Ramos (cell line): ENCODE measurements around the gene ZNF598.

Source experiments
- in situ Hi-C: fragments of 300-500 bp; cut with MboI; formaldehyde crosslinking; loops from one replicate; pipeline ENCODE4 v1.14.3; 2022; ENCODE audit warnings: low sequenced_read_pairs; ENCODE audit not compliant: unreplicated experiment

The ZNF598 gene

DNA sequence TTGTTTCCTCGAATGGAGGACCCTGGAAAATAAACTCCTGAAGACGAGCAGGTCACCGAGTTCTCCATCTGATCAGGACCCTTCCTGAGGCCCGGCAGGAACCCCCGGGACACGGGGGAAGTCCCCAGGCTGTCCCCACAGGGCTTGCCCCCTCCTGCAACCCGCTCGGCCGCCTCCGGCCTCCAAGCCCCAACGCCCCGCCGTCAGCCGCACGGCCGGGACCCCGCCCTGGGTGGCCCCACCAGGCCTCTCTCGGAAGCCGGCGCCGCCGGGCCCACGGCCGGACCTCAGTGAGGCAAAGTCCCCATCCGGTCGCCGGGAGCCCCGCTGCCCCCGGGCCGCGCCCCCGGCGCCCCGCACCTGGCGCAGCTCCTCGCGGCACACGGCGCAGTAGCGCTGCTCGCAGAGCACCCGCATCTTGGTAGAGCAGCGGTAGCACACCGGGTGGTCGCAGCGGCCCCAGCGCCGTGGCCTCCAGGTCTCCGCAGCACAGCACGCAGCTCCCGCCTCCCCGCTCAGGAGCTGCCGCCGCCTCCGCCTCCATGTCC lies 383 bp downstream of the ZNF598 start:
- in situ Hi-C loops = loop anchor here (25.0 kb wide), 1 partner anchor 503 kb away; the partner anchor contains the start of genes AMDHD2 and ATP6V0C

DNA sequence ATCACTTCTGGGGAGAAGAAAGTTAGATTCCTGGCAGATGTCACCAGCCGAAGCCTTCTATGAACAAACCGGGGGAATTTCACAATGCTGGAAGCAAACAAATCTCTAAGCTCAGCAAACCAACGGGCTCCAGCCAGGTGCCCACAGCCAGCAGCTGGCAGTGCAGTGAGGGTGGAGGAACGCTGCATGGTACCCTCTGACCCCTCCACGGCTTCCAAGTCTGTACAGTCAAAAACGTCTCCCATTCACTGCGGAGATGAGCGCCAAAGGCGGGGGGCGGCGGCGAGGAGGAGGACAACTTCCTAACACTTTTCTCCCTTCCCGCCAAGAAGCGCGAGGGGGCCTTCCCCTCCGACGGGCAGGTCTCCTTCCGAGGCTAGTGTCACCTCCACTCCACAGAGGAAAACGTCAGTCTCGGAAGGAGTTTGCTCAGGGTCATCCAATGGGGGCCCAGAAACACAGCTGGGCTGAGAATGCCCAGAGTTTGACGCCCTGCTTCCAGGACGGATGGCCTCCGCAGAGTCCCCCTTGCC lies 924 bp downstream of the ZNF598 start:
- in situ Hi-C loops = loop anchor here (25.0 kb wide), 1 partner anchor 504 kb away; the partner anchor contains the start of genes AMDHD2 and ATP6V0C

DNA sequence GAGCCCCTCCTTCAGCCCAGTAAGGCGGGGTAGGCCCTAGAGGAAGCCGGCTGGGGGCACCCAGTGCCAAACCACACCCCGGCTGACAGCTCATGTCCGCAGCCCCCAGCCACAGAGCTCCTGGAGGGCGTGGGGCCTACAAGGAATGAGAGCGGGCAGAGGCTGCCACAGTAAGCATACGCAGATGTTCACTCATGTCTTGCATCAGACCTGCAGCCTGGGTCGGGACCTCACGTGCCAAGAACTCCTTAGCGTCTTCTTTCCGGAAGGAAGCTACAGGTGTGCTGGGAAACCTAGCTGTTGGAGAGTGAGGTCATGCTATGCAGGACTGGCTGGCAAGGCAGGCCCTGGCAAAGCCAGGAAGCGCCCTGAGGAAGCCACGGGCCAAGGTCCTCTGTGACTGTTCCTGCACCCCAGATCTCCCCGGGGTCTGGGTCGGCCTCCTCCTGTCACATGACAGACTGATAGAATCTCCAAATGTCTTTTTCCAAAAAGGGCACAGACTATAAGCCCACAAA lies 1.6 kb downstream of the ZNF598 start:
- in situ Hi-C loops = loop anchor here (25.0 kb wide), 1 partner anchor 504 kb away; the partner anchor contains the start of genes AMDHD2 and ATP6V0C

DNA sequence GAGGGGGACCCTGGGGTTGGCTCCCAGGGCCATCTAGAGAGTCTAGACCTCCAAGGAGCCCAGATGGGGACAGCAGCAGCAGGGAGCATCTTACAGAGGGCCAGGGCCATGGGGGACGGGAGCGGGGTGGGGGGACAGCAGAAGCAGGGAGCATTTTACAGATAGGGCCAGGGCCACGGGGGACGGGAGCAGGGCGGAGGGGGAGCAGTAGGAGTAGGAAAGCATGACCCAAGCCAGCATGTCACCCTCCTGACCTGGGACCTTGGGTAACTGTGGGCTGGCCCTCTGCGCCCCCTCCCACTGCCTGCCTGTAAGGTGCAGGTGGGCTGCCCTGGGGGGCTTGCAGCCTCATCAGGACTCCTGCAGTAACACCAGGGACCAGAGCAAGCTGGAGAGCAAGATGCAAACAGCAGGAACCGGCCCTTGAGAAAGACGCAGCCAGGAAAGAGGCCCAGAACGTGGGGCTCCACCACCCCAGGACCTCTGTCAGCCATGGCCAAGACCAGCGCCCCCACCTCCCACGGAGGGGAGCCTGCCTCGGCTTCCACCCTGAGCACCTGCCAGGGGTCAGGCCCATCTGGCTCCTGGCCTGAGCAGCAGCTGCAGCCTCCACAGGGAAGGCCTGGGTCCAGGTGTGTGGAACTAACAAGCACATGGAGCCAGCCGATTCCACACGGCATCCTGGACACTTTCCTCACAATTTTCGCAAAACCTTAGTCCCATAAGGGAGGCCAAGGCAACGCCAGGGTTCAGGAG lies 2.4 kb downstream of the ZNF598 start:
- in situ Hi-C loops = loop anchor here (25.0 kb wide), 1 partner anchor 505 kb away; the partner anchor contains the start of genes AMDHD2 and ATP6V0C

DNA sequence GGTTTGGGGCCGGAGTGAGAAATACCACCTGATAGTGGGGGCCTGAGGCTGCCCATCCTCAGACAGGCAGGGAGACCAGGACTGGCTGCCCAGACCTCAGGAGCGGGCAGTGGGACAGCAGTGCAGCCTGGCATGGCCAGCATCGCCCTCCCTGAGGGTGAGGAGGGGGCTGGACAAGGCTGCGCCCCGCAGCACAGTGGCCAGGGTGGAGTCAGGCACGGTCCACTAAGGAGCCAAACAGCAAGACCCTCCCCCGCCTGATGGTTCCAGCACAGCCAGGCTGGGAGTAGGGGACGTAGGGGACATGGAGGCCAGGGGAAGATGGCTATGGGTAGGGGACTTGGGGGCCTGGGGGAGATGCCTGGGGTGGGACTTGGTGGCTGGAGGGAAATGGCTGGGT lies 3.3 kb downstream of the ZNF598 start:
- in situ Hi-C loops = loop anchor here (25.0 kb wide), 1 partner anchor 506 kb away; the partner anchor contains the start of genes AMDHD2 and ATP6V0C

DNA sequence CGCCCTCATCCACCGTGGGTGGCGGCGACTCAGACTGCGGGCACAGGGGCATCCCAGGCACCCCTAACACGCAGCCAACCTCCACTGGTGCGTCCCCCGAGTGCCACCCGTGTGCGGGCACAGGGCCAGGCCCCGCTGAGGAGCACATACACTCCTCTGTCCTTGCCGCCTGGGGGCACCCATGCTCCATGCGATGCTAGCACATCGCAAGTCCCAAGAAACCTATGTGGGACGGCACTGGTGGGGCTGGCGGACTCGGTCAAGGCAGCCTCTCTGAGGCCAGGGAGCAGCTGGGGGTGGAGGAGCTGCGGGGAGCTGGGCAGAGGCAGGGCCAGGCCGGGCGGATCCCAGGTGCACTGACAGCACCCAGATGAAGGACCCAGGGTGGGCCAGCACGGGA lies 4.0 kb downstream of the ZNF598 start:
- in situ Hi-C loops = loop anchor here (25.0 kb wide), 1 partner anchor 507 kb away; the partner anchor contains the start of genes AMDHD2 and ATP6V0C

DNA sequence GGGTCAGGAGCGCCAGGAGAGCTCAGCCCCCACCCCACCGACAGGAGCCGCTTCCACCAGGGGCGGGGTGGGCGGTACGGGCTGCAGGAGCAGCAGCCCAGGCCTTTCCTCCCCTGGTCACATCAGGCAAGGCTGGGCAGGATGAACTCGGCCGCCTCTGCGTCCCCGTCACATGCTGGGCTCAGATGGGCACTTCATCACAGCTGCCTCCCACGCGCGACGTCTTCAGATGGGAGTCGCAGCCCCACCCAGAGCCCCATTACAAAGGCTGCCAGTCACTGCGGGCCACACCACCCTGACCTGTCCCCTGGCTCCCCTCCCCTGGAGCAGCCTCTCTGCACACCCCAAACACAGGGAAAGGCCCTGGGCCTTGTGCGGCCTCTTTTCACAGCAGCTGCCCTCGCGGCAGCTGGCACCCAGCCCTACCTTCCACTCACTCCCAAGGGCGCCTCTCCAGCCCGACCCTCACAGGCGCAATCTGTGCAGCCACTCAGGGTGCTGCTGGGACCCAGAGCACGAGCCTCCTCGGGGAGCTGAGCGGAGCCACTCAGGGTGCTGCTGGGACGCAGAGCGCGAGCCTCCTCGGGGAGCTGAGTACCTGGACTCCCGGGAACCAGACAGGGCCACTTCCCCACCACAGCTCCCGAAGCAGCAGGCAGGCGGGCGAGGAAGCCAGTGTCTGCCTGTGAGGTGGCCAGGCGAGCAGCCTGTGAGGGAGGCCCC lies 4.7 kb downstream of the ZNF598 start:
- in situ Hi-C loops = loop anchor here (25.0 kb wide), 1 partner anchor 507 kb away; the partner anchor contains the start of genes AMDHD2 and ATP6V0C

DNA sequence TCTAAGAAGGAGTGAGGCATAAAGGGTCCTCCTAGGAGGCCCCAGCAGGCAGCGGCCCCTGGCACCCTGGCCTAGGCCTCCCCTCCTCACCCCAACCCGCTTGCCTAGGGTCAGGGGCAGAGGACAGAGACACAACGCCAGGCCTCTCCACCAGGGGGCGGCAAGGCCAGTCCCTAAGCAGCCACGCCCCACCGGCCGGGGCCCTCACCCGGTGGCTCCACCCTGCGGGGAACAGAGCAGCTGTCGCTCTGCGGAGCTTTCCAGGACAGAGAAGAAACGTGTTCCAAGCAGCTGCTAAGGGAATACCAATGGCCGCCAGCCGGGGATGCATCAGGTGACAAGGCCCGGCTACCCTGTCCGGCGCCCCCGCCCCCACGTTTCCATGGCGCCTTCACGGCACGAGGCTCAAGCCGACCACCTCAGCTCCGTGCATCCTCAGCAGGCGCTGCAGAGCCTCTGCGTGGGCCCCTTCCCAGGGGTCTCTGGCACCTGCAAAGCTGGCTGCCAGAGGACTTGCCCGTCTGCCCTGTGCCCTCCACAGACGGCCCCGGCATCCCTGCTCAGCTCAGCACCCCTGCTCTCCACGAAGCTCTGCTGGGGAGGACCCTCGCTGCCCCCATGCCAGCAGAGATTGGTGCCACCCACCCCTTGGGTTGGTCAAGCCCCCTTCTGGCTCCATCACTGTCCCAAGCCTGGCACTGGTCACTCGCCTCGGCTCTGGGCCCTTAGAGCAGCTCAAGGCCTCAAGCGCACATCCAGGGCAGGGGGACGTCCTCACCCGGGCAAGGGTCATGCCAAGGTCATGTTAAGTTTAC lies 5.6 kb downstream of the ZNF598 start:
- in situ Hi-C loops = loop anchor here (25.0 kb wide), 1 partner anchor 508 kb away; the partner anchor contains the start of genes AMDHD2 and ATP6V0C

DNA sequence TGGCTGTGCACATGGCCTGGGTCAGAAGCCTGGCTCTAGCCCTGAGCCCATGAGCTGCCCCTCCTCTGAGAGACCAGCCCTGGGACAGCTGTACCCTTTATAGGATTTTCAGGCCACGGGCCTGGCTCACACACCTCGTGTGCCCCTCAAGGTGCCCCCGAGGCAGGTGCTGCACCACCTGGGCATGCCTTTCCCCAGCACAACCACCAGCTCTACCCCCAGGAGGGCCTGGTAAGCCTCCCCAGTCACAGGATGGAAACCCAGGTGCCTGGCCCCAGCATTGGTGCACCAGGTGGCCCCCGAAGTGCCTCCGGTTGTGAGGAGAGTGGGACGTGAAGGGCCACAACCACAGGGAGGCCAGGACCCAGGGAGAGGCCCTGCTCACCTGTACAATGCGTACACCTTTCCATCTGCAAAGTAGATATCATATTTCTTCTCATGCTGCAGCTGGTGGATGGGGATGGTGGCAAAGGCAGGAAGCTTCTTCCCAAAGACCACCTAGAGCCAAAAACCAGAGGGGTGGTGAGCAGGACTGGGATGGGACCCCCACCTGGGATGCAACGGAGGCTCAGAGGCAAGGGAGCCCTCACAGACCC lies 6.3 kb downstream of the ZNF598 start:
- in situ Hi-C loops = loop anchor here (25.0 kb wide), 1 partner anchor 509 kb away; the partner anchor contains the start of genes AMDHD2 and ATP6V0C

DNA sequence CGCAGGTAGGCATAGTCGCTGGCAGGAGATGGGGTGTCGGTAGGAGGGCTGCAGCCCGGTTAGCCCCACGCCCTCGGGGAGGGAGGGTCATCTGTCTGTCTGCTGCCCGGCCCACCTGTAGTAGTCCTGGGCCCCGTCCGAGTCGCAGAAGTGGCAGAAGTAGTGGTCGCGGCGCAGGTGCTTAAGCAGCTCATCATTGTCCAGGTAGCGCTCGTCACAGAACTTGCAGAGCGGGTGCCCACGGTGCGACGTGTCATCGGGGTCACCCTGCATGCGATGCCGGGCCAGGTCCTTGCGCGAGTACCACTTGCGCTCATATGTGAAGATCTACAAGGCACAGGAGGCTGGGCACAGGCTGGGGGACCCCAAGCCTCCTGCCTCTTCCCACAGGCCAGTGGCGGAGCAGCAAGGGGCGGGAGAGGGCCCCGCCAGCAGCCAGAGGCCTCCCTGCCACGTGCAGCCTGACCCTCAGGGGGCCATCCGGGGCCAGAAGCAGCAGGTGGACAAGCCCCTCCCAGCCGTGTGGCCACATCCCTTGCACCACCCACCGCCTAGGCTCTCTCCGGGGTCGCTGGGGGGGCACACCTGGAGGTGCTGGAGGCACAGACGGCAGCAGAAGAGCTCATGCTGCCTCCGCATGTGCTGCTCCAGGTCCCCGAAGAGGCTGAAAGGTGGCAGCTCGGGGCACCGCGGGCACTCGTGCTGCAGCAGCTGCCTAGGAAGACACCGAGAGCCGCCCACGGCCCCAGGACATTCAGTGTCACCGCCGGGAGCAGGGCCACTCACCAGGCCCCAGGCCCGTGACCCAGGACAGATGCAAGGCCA lies 7.0 kb downstream of the ZNF598 start:
- in situ Hi-C loops = loop anchor here (25.0 kb wide), 1 partner anchor 510 kb away; the partner anchor contains the start of genes AMDHD2 and ATP6V0C

DNA sequence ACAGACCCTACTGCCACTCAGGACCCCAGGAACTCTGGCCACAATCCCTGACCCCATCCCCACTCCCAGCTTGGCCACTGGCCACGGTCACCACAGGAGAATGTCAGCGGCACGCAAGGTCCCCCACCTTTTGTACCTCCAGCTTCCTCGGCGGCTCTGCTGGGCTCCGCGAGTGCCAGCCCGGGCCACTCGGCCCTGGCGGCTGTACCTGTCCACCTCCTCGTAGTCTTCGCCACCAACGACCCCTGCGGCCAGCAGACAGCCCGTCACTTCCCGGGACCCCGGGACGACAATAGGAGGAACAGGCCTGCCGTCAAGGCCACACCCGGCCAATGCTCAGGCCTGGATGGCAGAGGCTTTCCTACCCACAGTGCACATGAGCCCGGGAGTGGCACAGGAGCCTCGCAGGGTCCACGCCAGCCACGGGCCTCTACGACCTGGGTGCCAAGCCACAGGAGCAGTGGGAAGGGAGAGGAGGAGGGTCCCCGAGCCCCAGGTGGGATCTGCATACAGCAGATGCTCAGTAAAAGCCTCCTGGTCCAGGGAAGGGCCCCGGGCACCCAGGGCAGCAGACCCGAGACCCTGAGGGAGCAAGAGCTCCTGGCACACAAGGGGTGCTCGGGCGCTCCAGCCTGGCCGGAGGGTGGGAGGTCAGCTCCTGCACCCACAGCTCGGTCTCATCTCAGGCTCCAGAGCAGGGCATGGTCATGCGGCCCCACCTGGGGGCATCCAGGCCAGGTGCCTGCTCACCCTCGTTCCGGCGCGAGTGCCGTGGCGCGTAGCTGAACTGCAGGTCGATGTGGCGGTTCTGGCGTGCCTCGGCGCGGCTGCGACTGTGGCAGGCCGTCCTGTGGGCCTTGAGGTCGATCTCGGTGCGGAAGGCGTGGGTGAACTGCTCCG lies 7.9 kb downstream of the ZNF598 start:
- in situ Hi-C loops = loop anchor here (25.0 kb wide), 1 partner anchor 511 kb away; the partner anchor contains the start of genes AMDHD2 and ATP6V0C

DNA sequence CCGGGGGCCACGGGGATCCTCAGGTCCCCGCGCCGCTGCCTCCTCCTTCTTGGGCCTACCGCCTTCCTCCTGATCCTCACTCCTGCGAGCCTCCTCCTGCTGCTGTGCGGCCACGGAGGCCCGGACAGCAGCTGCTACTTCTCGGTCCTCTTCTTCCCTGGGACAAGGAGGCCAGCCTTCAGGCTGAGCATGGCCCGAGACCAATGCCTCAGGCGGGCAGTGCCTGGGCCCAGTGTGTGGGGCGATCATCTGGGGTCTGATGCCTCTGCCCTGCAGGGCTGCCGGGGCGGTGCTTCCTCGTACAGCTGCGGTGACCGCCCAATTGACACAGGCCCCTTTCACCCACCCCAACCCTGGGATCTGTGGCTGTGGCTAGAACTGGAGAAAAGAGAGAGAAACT lies 8.6 kb downstream of the ZNF598 start:
- in situ Hi-C loops = loop anchor here (25.0 kb wide), 1 partner anchor 511 kb away; the partner anchor contains the start of genes AMDHD2 and ATP6V0C

DNA sequence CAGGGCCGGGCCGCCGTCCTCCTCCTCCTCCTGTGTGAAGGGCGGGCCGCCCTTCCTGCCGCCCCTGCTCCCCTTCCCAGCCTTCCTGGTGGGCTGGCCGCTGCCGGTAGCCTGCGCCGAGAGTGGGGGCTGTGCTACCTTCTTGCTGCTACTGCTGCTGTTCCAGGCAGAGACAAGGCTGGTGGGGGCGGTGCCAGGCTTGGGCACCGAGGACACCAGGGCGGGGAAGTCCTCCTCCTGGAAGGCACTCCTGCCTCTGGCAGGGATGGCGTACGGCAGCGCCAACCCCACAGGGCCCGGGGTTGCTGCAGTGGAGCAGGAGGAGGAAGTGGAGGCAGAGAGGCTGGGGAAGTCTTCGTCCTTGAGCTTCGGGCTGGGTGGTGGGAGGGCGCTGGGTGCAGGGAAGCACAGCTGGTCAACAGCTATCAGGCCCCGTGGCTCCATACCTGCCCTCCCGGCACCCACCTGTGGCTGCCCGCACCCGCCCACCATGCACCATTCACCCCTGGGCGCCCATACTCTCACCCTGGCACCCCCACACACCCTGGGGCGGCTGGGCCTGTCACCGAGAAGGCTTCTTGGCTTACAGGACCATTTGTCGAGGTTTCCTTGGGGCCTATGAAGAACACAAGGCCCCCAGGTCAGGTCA lies 9.6 kb downstream of the ZNF598 start:
- in situ Hi-C loops = loop anchor here (25.0 kb wide), 1 partner anchor 512 kb away; the partner anchor contains the start of genes AMDHD2 and ATP6V0C

DNA sequence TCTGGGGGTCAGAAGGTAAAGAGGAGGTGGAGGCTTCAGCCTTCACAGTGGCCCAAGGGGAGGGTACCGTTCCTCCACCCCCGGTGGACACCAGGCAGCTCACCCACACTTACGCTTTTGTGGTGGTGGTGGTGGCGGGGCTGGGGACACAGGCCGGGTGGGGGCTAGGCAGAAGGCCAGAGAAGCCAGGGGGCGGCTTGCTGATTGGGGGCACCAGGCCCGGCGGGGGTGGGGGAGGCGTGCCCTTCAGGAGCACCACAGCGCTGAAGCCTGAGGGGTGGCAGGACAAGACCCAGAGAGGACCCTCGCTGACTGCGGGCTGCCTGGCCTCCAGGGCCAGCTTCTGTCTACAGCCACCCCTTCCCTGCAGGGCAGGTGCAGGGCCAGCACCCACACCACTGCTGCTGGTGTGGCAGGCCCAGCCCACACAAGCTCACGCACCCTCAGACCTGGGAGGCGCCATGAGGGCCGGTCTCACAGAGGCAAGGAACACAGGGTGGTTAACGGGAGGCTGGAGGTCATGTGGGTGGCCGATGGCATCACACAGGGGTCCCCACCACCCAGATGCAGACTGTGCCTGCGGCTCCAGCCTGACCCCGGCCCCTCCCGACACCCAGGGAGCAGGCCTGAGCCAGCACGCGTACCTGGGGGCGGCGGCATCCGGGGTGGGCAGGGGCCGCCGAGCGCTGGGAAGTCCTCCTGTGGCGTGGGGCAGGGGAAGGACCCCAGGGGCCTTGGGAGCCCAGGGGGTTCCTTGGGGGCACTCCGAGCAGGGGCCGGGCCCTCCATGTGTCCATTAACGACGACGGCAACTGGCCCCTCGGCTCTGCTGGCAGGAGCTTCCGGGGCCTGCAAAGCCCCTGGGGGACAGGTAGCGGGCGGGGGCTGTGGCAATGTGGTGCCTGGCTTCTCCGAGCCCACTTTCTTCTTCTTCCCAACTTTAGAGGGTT lies 10.5 kb downstream of the ZNF598 start:
- in situ Hi-C loops = no loop called here

DNA sequence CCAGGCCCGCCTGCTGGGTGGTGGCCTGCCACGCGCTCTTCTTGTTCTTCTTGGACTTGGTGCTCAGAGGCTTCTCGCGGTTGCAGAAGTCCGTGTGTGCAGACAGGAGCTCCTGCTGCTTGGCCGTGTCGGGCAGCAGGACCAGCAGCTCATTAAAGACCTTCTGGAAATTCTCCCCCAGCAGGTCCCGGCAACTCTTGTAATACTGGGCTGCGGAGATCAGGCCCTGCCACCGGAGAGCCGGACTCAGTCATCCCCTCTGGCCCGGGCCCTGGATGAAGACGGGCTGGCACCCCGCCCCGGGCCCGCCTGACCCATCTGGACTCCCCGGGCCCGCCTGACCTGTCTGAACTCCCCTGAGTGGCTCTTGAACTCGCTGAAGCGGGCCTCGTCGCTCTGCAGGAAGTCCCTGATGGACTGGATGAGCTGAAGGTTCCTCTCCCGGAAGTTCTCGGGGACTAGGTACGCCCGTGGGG lies 11.2 kb downstream of the ZNF598 start:
- in situ Hi-C loops = no loop called here
